ENCODE data around the gene SRXN1. TPM values are rescaled to one million over a fixed set of nuclear protein-coding genes. Genes with fewer than 3 reads are reported as not detected.

The SRXN1 gene
- polyA plus RNA-seq, 1 donor = 7.5 TPM

DNA sequence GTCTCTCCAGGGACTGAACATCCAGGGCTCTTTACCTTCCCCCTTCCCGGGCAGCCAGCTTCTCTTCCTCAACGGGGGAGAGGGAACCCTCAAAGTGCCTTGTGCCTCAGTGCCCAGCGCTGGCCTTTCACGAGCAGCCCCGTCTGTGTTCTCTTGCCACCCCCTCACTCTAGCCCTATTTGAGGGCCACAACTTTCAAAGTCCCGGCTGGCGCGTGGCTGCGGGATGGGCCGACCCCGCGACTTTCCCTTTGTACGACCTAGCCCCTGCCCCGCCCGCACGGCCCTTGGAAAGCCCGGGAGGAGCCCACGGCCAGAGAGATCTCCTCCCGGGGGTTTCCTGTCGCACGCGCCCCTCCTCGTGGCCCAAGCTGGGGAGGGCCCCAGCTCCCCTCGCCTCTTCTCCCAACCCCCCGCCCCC lies 22.0 kb upstream of the SRXN1 start:
- no peak for DNase-seq

- no peak for DNase-seq
These were observed 20.6 kb upstream of the SRXN1 start for GRCh38 chr20:673603-674001.

DNA sequence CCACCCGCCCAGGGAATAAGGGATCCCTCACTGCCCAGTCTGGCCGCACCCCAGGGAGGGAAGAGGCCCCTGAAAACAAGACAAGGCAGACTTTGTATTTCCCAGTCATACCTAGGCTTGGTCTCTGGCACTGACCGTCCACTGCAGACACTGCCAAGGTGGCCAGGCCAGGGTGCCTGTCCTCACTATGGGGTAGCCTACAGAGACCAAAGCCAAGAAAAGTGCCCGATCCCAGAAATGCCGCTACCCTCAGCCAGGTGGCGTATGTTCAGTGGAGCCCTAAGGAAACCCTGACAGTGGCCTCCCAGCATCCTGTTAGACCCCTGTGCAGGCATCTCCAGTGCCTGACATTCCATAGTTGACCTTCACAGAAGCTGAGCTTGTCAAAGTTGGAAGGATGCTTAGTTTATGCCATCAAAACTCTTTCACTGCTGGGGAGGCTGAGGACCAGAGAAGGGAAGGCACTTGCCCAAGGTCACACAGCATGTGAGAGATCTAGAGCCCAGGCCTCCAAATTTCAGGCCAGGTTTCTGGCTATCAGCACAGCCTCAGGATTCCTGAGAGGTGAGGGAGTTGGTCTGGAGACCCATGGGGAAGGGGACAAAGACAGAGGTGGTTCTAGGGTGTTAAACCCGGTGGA lies 20.1 kb upstream of the SRXN1 start:
- DNase-seq = no peak

DNA sequence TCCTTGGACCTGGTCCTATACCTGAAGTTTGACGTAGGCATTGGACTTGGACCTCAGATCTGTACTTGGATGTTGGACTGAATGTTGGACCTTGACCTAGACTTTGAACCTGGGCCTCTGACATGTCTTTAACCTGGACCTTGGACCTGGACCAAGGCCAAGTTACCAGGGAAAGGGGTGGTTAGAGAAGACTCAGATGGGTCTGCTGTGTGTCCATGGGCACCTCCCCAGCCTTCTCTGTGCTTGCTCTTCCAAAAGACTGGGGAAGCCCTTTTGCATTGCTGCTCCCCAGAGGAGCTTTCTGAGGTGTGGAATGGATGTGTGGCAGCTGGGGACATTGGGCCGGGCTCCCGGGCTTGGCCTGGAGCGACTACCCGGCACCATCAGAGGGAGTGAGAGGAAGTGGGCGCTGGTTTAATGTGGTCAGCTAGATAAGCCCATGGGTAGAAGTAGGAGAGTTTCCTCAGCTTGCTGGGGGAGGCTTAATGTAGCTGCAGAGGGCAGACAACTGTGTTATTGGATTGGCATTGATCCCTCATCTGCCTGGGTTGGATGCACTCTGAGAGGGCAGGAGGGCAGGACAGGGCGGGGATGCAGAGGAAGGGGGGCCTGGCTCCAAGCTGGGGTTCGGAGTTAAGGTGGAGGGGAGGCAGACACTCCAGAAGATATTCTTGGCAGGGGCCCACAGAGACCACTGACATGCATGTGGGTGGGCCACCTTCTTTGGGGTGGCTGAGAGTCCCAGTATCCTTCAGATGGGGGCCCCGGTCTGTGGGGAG lies 18.4 kb upstream of the SRXN1 start:
- DNase-seq = no peak

DNA sequence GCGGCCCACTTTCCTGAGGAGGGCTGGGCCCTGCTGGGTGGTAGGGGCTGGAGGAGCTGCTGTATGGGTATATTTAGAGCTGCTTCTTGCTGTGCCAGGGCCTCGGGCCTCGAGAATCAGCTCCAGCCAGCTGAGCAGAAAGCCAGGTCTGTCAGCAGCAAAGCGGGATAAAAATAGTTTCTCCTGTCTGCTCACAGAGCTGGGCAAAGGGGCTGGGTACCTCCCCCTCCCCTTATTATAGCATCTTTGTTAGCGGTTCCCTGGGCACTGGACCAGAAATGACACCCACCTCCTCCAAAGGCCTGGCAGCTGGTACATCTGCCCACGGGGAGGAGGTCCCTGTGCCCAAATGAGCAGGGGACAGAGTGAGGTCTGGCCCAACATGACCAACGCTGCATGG lies 16.6 kb upstream of the SRXN1 start:
- DNase-seq = no peak

DNA sequence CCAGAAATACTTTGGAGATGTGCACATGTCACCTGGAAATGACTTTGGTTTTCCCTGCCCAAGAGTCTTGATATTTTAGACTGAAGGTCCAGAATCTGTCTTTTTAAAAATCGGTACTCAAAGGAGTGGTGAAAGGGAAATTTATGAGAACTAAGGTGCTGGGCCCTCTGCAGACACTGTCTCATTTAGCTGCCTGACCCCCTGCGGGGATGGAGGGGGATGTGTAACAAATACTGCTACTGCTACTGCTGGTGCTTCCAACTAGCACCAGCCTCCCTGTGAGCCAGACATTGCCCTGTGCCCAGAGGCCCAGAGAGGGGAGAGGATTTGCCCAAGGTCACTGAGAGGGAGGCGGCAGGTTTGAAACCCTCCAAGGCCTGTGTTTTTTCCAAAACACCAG lies 15.6 kb upstream of the SRXN1 start:
- no peak for DNase-seq

DNA sequence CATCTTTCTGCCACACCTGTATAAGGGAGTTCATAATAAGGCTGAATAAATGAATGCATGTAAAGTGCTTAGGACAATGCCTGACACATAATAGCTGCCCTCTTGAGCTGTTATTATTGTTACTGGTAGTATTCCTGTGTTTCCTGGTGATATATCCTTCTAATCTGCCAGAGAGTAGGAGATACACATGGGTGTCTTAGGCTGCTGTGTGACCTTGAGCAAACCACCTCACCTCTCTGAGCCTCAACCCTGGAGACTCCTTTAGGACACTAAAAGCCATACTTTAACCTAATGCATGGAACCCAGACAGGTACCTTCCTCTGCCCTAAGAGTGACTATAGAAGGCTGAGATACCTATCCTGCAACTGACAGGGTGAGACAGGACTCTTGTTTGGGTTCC lies 15.1 kb upstream of the SRXN1 start:
- DNase-seq = no peak

- DNase-seq = no peak
These were observed 14.5 kb upstream of the SRXN1 start for GRCh38 chr20:667351-668034.

- DNase-seq = no peak
These were observed 13.9 kb upstream of the SRXN1 start for GRCh38 chr20:666877-667276.

- no peak for DNase-seq
These were observed 12.3 kb upstream of the SRXN1 start for GRCh38 chr20:665276-665675.

GRCh38 chr20:664576-664975 lies 11.6 kb upstream of the SRXN1 start:
- no peak for DNase-seq

GRCh38 chr20:664151-664550 lies 11.2 kb upstream of the SRXN1 start:
- DNase-seq = no peak

DNA sequence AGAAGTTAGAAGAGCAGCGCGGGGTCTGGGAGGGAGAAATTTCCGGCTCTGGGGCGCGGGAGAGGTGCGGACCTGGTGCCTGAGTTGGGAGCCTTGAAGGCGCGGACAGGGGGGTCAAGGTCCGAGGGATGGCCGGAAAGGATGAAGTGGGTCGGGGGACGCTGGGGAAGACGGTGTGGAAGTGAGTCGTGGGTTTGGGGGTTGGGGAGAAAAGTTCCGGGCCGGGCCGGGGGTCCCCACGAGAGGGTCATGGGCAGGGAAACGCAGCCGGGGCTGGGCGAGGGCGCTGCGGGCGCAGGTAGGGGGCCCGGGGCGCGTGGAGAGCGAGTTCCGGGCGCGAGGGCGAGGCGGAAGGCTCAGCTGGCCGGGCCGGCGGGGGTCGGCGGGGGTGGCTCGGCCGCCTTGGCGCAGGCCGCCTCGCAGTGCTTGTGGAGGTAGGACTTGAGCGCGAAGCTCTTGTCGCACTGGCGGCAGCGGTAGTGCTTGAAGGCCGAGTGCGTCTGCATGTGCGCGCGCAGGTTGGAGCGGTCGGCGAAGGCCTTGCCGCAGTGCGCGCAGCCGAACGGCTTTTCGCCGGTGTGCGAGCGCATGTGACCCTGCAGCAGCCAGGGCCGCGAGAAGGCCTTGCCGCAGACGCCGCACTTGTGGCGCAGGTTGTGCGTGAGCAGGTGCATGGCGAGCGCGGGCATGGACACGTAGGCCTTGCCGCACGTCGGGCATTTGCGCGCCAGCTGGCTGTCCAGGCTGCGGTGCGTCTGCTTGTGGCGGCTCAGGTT lies 10.5 kb upstream of the SRXN1 start:
- no peak for DNase-seq

DNA sequence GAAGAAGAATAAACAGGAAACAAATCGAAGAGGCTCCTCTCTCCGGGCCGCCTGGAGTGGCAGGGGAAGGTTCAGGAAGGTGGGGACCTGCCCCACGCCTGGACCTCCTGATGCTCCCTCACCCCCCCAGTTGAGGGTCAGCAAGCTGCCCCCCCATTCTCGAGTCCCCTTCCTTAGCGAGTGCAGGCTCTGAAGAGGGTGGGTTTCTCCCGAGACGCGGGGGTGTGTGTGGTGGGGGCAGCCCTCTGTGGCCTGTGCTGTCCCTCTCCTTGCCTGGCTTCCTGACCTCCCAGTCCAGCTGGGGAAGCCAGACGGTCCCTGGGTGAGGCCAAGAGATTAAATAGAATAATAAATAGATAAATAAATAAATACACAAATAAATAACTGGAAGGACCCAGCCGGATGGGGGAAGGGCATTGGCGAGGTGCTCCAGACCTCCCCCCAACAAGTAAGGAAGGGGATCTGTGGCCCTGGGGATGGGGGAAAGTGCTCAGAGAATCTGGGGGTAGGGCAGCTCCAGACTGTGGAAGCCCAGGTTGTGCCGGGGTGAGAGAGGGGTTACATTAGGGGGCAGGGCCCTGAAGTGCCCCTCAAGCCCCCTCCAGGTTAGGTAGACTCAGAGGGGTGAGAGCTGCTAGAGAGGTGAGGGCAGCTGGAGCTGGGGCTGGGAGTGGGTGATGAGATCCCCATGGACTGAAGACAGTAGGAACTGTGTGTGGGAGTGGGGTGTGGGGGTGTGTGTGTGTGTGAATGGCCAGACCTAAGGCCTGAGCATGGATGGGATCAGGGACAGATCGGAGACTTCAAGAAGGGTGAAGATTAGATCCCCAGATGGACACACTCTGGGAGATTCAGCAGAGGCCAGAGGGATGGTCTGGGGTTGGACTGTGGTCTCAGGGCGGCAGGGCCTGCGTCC lies 9.5 kb upstream of the SRXN1 start:
- DNase-seq = no peak

- DNase-seq = no peak
These were observed 8.7 kb upstream of the SRXN1 start for GRCh38 chr20:661474-662270.

DNA sequence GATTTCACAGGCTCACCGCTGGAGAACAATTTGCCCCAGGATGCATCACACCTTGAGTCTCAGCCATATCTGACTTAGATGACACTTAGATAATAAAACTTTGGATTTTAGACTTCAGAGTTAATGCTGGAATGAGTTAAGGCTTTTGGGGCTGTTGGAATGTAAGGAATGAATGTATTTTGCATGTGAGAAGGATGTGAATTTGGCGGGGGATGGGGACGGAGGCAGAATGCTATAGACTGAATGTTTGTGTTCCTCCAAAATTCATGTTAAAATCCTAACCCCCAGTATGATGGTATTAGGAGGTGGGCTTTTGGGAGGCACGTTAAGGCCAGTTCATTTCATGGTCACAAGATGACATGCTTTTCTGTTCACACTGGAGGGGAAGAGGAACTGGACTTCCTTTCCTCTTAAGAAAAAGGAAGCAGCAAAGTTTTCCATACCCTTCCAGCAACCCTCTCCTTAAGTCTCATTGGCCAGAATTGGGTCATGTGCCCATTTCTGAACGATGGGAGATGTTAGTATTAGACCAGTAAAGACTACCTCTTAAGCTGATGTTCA lies 5.8 kb upstream of the SRXN1 start:
- DNase-seq = no peak

GRCh38 chr20:658202-658601 lies 5.2 kb upstream of the SRXN1 start:
- no peak for DNase-seq

GRCh38 chr20:655726-656624 lies 3.0 kb upstream of the SRXN1 start:
- DNase-seq = no peak

- DNase-seq = no peak
These were observed 1.4 kb upstream of the SRXN1 start for GRCh38 chr20:654417-654750.
